Mammary epithelial cell (primary cell): ENCODE results near the gene ANKEF1.

Source experiments
- EZH2 ChIP-seq: IDR thresholded peaks from 2 replicates; pipeline ENCODE4 v1.6.1; 2012; ENCODE audit warnings: low read length, inconsistent platforms, borderline replicate concordance
- TF ChIP-seq, protein P1 (sequence below), 2 donors: IDR thresholded peaks in 1 of 2; conservative IDR thresholded peaks in 1 of 2; 2 replicates each; pipeline ENCODE4 v1.5.1; 2011 to 2012; ENCODE audit warnings: inconsistent platforms in 2 of 2, low read length in 2 of 2, mild to moderate bottlenecking in 2 of 2, control low read depth in 1 of 2, low read depth in 1 of 2; ENCODE audit not compliant: insufficient read depth in 1 of 2; ENCODE audit errors: extremely low read depth in 1 of 2

DNA sequence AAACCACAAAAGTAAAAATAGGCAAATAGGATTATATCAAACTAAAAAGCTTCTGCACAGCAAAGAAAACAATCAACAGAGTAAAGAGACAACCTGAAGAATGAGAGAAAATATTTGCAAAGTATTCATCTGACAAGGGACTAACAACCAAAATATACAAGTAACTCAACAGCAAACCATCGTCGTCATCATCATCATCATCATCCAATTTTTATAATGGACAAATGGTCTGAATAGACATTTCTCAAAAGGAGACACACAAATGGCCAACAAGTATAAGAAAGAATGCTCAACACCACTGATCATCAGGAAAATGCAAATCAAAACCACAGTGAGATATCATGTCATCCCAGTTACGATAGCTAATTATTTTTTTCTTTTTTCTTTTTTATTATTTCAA lies 62.0 kb downstream of the ANKEF1 start:
- TF ChIP-seq, protein P1, sequence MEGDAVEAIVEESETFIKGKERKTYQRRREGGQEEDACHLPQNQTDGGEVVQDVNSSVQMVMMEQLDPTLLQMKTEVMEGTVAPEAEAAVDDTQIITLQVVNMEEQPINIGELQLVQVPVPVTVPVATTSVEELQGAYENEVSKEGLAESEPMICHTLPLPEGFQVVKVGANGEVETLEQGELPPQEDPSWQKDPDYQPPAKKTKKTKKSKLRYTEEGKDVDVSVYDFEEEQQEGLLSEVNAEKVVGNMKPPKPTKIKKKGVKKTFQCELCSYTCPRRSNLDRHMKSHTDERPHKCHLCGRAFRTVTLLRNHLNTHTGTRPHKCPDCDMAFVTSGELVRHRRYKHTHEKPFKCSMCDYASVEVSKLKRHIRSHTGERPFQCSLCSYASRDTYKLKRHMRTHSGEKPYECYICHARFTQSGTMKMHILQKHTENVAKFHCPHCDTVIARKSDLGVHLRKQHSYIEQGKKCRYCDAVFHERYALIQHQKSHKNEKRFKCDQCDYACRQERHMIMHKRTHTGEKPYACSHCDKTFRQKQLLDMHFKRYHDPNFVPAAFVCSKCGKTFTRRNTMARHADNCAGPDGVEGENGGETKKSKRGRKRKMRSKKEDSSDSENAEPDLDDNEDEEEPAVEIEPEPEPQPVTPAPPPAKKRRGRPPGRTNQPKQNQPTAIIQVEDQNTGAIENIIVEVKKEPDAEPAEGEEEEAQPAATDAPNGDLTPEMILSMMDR (conservative IDR thresholded peaks at IDR 0.05 in 1 of 2, IDR thresholded peaks at IDR 0.05 in 1 of 2; ENCODE audit: extremely low read depth in 1 of 2, insufficient read depth in 1 of 2, low read depth in 1 of 2, low read length in 2 of 2) = no peak
- TF ChIP-seq EZH2 = no peak
